ENCODE data around the gene KLHL35.
A peak's percentile ranks its signal among the peaks of the same experiment; 100 is the strongest.
"Not testable (repeated sequence)": the region's sequence is repeated elsewhere in the genome, so short reads cannot be mapped to it uniquely, and the experiment has no call there.

Gene KLHL35

DNA sequence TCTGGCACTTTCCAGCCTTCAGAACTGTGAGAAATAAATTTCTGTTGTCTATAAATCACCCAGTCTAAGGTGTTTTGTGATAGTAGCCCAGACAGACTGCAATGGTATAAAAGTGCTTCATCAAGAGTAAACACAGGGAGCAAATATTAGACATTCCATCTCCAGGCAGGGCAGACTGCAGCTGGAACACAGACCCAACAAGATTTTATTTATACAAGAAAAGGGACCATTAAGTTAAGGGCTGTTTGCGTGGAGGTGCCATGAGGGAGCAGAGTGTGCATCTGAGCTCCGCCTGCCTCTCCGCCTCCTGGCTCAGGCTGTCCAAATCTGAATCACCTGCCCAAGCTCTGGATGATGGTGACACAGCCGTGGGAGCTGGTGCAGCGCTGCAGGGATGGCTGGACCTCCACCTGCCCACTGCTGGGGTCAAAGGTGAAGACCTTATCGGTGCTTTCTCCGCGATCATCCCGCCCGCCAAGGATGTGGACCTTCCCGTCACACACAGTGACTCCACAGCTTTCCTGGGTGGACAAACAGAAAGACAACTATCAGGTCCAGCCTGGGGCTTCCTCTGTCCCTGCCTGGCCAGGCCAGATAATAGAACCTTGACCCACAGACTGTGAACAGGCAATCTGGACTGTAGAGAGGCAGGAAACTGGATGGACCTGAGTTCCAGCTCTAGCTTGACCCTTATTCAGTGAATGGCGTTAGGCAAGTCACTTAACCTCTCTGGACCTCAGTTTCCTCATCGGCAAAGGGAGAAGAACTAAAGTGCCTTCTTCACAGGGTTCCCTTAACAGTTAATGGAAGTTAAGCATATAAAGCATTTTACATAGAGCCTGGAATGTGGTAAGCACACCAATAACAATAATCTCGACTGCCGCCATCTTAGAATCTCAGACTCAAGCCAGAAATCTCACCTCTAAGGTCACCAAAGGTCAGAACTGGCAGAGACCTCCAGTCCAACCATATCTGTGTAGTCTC is 10.5 kb downstream of the KLHL35 start:
- DNase-seq: no peak

- DNase-seq: no peak
Observed at GRCh38 chr11:75421902-75422247, 11.1 kb downstream of the KLHL35 start.

- no peak for DNase-seq
Observed at GRCh38 chr11:75421035-75421602, 11.9 kb downstream of the KLHL35 start.

DNA sequence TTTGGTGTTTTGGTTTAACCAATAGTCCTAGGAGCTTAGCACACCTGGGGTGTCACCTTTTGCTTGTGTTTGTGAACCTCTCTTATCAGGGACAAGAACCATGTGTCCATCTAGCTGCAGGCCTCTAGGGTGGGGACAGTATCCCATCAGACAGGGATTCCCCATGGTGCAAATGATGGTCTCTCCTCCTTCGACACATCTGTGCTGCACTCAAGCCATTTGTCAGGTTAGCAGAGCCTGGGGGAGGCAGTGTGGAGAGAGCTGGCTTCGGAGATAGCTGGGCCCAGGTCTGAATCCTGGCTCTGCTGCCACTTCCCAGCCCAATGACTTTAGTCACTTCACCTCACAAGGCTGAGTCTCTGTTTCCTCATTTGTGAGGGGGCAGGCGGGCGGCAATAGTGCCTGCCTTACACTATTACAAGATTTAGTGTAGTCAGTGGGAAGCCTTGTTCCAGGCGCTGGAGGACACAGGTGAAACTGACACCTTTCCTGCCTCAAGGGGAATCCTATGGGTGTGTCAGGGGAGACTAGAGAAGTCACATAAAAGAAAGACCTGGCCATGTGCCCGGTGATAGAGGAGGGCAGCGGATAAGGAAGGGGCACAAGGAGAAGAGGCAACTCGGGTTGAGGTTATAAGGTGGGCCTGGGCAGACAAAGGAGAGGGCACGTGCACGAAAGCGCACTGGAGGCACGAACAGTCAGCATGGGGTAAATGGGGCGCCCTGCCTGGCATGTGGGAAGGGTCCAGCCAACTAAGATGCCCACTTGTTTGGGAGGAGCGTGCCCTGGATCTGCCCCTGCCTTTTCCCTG is 12.6 kb downstream of the KLHL35 start:
- no peak for DNase-seq

- DNase-seq: no peak
Observed at GRCh38 chr11:75413864-75414263, 19.1 kb downstream of the KLHL35 start.

GRCh38 chr11:75413146-75413545 is 19.9 kb downstream of the KLHL35 start:
- DNase-seq: not testable (repeated sequence)

DNA sequence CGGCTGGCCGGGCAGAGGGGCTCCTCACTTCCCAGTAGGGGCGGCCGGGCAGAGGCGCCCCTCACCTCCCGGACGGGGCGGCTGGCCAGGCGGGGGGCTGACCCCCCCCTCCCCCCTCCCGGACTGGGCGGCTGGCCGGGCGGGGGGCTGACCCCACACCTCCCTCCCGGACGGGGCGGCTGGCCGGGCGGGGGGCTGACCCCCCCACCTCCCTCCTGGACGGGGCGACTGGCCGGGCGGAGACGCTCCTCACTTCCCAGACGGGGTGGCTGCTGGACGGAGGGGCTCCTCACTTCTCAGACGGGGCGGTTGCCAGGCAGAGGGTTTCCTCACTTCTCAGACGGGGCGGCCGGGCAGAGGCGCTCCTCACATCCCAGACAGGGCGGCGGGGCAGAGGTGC is 23.0 kb downstream of the KLHL35 start:
- not testable (repeated sequence) for DNase-seq

DNA sequence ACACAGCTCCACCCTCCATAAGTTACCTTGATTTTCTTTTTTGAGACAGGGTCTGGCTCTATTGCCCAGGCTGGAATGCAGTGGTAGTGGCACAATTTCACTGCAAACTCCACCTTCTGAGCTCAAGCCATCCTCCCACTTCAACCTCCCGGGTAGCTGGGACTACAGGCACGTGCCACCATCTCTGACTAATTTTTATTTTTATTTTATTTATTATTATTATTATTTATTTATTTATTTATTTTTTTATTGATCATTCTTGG is 24.1 kb downstream of the KLHL35 start:
- no peak for DNase-seq

- no peak for DNase-seq
Observed at GRCh38 chr11:75406338-75406777, 26.6 kb downstream of the KLHL35 start.

- no peak for DNase-seq
Observed at GRCh38 chr11:75403983-75404658, 28.9 kb downstream of the KLHL35 start.

- no peak for DNase-seq
Observed at GRCh38 chr11:75403037-75403436, 30.0 kb downstream of the KLHL35 start.

DNA sequence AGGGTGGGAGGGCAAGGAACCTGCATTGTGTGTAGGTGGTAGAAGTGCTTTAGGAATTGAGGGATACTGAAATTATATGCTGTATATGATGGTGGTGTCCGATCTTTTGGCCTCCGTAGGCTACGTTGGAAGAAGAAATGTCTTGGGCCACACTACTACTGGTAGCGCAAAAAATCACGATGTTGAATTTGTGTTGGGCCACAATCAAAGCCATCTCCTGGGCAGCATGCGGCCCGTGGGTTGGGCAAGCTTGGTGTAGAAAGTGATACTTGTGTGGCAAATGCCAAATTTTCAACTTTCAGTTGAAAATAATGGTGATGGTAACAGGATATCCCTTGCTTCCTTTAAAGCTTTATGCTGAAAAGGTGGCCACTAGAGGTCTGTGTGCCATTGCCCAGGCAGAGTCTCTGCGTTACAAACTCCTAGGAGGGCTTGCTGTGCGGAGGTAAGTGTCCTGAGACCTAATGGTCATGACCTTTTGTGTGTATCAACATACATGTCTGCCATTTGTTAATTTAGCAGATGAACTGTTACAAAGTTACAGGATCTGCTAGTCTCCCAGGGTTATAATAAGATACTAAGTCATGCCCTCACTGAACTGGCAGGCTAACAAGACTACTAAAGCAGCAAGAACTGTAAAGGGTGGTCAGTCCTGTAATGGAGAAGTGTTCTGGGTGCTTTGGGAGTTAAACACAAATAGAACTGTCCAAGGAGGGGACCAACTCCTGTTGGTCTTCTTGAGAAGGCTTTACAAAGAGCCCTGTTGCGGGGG is 30.8 kb downstream of the KLHL35 start:
- DNase-seq: no peak

DNA sequence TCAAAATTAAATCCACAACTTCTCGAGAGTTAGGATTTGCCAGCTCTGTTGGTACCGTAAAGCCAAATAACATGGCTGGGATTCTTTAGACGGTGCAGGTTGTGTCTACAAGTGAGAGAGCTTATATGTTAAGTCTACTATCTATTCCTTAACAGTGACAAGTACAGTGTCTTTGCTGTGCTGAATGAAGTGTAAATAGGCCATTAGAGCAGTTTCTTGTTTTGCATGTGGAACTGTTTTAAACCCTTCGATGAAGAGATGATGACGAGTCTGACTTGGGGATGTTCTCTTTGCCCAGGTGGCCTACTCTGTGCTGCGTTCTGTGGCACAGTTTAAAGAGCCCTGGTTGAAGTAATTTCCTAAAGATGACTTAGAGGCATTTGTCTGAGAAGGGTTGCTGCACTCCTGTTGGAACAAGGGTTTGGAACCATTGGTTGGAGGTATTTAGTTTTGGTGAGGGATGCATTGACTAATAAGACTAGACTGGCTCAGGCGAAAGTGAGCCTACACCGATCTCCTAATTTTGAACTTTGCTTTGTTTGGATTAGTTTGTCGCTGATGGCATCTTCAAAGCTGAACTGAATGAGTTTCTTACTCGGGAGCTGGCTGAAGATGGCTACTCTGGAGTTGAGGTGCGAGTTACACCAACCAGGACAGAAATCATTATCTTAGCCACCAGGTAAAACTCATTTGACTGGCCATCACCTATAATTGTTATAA is 32.7 kb downstream of the KLHL35 start:
- DNase-seq: no peak

DNA sequence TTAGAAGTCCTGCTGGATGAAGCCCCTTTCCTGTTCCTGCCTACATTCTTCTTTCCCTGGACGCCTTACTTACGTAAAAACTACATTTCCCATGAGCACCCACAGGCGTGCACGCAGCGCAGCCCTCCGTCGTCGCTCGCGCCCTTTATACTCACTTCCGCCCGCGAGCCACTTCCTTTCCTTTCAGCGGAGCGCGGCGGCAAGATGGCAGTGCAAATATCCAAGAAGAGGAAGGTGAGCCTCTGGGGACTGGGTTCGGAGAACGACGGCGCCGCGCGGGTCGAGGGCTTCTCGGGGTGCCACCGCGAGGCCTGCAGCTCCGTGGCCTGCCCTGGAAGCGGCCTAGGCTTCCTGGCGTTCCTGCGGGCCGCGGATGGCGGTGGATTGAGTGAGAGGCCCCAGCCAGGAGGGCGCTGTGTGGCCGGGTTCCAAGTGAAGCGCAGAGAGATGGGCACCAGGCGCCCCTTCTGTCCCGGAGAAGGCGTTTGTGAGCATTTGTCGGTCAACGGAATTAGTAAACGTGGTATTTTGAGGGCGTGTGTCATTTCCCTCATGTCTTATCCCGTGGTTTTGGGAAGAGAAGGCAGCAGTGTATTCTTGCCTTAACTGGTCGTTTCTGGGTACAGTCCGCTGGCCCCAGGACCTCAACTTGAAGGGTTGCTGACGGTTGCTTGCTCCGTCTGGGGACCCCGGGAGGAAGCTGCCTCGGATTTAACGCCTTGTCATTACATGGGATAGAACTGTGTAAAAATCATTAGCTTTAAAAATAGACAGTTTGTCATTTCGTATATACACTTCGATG is 33.5 kb downstream of the KLHL35 start, which contains the start of gene RPS3:
TSS of gene RPS3 (plus strand) at position 175 of the 802 bp plus-strand sequence. CDS start at position 205, 30 bp downstream.
- peak; percentile 93 for DNase-seq

- no peak for DNase-seq
Observed at GRCh38 chr11:75398906-75399305, 34.1 kb downstream of the KLHL35 start.

GRCh38 chr11:75394085-75394840 is 38.7 kb downstream of the KLHL35 start:
- no peak for DNase-seq

DNA sequence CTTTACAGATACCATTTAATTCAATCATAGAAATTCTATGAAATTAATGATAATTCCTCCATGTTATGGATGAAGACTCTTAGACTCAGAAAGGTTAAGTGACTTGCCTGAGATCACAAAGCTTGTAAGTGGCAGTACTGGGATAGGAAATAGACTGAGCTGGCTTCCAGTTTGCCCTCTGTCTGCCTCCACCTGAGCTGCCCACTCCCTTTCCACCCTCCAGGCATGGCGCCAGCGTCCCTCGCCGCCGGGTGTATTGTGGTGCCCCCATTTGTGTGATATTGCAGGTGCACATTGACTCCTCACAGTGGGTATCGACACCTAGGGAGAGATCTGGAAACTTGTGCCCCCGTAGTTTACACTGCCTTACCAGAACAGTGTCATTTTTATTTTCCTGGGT is 43.1 kb downstream of the KLHL35 start:
- DNase-seq: no peak

DNA sequence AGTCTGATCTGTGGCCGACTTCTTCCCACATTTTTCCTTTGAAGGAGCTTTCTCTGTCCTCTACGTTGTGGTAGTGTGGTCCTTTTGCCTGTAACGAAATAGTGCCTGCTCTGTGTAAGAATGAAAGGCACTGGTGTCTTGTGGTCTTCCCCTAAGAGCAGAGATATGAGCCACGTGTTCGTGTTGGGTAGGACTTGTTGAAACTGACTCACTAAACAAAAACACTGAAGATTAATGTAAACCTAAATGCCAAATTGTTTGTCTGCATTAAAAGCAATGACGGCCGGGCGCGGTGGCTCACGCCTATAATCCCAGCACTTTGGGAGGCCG is 43.8 kb downstream of the KLHL35 start:
- DNase-seq: no peak

- peak; percentile 78 for DNase-seq
Observed at GRCh38 chr11:75388386-75389275, 44.4 kb downstream of the KLHL35 start.

Data from activated CD8-positive, alpha-beta memory T cell treated with anti-CD3 and anti-CD28 coated beads, Interleukin-2, amount 50 U/mL, for 48 hours (primary cell).